ENCODE results near the gene ERCC1. TPM values are rescaled to one million over a fixed set of nuclear protein-coding genes. Genes with fewer than 3 reads are reported as not detected.
"Not testable (repeated sequence)": the region's sequence is repeated elsewhere in the genome, so short reads cannot be mapped to it uniquely, and the experiment has no call there.

ERCC1 gene
- total and polyA plus RNA-seq, 8 donors: 7.8 to 79.3 (median 49.5) TPM

- Histone ChIP-seq H3K4me1 (peaks cover 0 to 22% (median 15%) of the 10 kb centered on the region in 4 donors), H3K9me3 (no peaks in the 10 kb centered on the region), H3K36me3 (no peaks in the 10 kb centered on the region), H3K4me3 (no peak overlapping the region), H3K27me3 (no peaks in the 10 kb centered on the region), H3K27ac (no peak overlapping the region)
- no peak for DNase-seq
- intact Hi-C loops (cut with DNase I; ENCODE audit: low total_unique reads): no loop called here
- WGBS, 5 donors: 82 to 94% (median 91%) methylated on average over 3 of the region's 3 CpGs
- TF ChIP-seq CTCF (IDR thresholded peaks at IDR 0.05) (no peak), POLR2A (IDR thresholded peaks at IDR 0.05) (no peak)
Observed at GRCh38 chr19:45437328-45437727, 13.6 kb upstream of the ERCC1 start.

GRCh38 chr19:45432543-45432942 is 8.8 kb upstream of the ERCC1 start:
- H3K9me3 ChIP-seq; H3K27ac ChIP-seq; DNase-seq; H3K4me3 ChIP-seq; intact Hi-C loops (cut with DNase I; ENCODE audit: low total_unique reads); H3K36me3 ChIP-seq: not testable (repeated sequence)
- Histone ChIP-seq H3K4me1 (peaks cover 10 to 20% (median 16%) of the 10 kb centered on the region in 4 donors), H3K27me3 (peaks cover 0 to 13% (median 0%) of the 10 kb centered on the region in 3 donors)
- 82 to 93% (median 89%) methylated on average over 8 of the region's 8 CpGs for WGBS, 5 donors

- DNase-seq; H3K4me3 ChIP-seq; intact Hi-C loops (cut with DNase I; ENCODE audit: low total_unique reads); H3K36me3 ChIP-seq; H3K9me3 ChIP-seq: not testable (repeated sequence)
- Histone ChIP-seq H3K27me3 (peaks cover 0 to 13% (median 0%) of the 10 kb centered on the region in 3 donors), H3K27ac (peak overlapping the region in 1 of 5 donors; percentile 86), H3K4me1 (peaks cover 10 to 27% (median 19%) of the 10 kb centered on the region in 4 donors)
- 51 to 63% (median 58%) methylated on average over 9 of the region's 9 CpGs for WGBS, 5 donors
Observed at GRCh38 chr19:45431008-45431407, 7.3 kb upstream of the ERCC1 start.

GRCh38 chr19:45429896-45430295 is 6.2 kb upstream of the ERCC1 start:
- WGBS, 5 donors: 59 to 79% (median 65%) methylated on average over 11 of the region's 11 CpGs
- Histone ChIP-seq H3K4me1 (peaks cover 10 to 36% (median 25%) of the 10 kb centered on the region in 4 donors), H3K27ac (peak overlapping the region in 2 of 5 donors; percentile 75 to 86), H3K27me3 (peaks cover 0 to 13% (median 0%) of the 10 kb centered on the region in 3 donors)
- H3K4me3 ChIP-seq; DNase-seq; H3K9me3 ChIP-seq; intact Hi-C loops (cut with DNase I; ENCODE audit: low total_unique reads); H3K36me3 ChIP-seq: not testable (repeated sequence)

GRCh38 chr19:45428384-45429231 is 4.9 kb upstream of the ERCC1 start:
- H3K27me3 ChIP-seq: peaks cover 0 to 13% (median 0%) of the 10 kb centered on the region in 3 donors
- intact Hi-C loops (cut with DNase I; ENCODE audit: low total_unique reads): no loop called here
- H3K27ac ChIP-seq: peak overlapping the region in 4 of 5 donors; percentile 53 to 86 (median 76)
- H3K9me3 ChIP-seq: no peaks in the 10 kb centered on the region
- no peaks in the 10 kb centered on the region for H3K36me3 ChIP-seq
- TF ChIP-seq EP300 (IDR thresholded peaks at IDR 0.05): no peak
- peak in 2 of 7 experiments; percentile 7 to 36 for TF ChIP-seq CTCF (IDR thresholded peaks at IDR 0.05)
- TF ChIP-seq POLR2AphosphoS5 (IDR thresholded peaks at IDR 0.05): peak in 1 of 3 donors; percentile 33
- whole genome bisulfite sequencing, 5 donors: 1 to 3% (median 2%) methylated on average over 35 to 73 of the region's 73 CpGs
- H3K4me1 ChIP-seq: peaks cover 19 to 44% (median 31%) of the 10 kb centered on the region in 4 donors
- peak overlapping the region; percentile 41 to 48 (median 45) for H3K4me3 ChIP-seq
- peak; percentile 38 to 82 for DNase-seq

Measured in stomach (tissue), 9 donors.